UCSD-AML1 (cell line): ENCODE results near the gene CDH4.

Source experiments
- DNase-seq: peaks from one replicate; lab custom pipeline; 2025; ENCODE audit not compliant: unreplicated experiment; lab: John Stamatoyannopoulos, UW

CDH4 gene

GRCh38 chr20:61739832-61740118 lies 487.7 kb downstream of the CDH4 start:
- no peak for DNase-seq

- no peak for DNase-seq
These were observed 490.2 kb downstream of the CDH4 start for GRCh38 chr20:61742097-61742825.

- no peak for DNase-seq
These were observed 491.5 kb downstream of the CDH4 start for GRCh38 chr20:61743606-61744005.

DNA sequence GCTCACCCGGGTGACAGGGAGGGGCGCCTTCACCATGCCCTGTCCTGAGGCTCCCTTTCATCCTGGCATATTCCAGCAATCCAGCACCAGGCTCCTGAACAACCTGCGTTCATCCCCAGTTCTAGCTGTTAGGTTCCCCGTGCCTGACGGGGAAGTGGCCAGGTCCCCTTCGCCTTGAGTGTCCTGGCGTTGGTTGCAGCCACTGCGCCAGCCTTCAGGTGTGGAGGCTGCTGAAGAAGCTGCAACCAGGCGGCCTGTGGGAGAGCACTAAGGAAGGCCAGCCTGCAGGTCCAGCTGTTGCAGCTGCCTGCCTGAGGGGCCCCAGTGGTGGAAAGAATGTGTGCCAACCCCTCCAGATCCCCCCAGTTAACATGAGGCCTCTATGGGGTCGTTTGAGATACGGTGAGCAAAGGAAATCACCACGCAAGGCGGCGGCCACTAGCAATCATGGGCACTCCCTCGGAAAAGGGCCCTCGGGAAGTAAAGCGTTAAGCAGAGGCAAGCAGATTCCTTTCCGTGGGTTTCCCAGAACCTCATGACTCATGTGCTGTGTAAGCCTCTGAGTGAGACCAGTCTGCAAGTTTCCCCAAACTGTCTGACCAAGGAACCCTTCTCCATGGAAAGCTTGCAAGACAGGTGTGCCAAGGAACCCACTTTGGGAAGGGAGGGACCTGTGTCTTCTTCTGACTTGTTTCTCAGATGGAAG lies 492.8 kb downstream of the CDH4 start:
- DNase-seq: no peak

DNA sequence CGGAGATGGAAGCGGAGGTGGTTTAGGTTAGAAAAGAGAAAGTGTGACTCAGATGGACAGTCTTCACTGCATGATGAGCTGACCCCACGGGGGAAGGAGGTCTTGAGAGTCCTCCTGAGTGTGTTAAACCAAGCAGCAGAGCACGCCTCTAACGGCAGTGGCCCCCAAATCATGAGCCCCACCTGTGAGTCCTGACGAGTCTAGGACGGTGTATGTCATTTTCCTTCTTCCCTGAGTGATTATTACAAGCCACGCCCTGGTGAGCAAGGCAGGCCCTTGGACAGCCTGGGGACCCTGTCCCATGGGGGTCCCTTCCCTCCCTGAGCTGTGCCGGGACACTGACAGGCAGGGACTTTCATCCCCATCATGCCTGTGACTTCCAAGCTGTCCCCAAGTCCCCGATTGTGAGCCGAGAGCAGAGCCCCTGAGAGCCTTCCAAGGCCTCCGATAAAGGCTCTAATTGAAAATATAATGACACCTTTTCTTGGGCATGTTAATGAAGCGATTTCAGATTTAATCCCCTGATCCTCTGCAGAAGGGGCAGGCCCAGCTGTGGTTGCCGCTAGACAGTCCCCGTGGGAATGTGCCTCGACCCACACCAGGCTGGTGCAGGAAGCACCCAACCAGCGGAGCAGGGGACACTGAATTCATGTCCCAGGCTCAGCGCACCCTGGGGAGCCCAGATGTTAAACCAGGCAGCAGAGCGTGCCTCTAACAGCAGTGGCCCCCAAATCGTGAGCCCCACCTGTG lies 493.5 kb downstream of the CDH4 start:
- DNase-seq: no peak

DNA sequence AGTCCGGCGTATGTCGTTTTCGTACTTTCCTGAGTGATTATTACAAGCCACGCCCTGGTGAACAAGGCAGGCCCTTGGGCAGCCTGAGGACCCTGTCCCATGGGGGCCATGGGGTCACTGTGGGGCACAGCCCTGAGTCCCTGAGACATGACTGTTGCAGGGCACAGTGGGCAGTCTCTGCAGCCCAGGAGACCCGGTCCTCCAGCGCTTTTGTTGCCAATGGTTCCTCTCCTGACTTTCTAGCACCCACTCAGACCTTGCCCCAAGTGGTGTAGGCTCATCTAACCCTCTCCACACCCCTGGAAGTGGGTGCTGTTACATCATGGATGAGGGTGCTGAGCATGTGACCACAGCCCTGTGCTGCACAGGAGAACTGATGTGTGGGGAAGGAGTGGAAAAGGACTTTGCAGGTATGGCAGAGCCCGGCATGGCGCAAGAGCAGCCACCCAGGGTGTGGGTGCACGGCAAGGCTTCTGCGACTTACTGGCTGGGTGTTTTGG lies 494.1 kb downstream of the CDH4 start:
- no peak for DNase-seq

DNA sequence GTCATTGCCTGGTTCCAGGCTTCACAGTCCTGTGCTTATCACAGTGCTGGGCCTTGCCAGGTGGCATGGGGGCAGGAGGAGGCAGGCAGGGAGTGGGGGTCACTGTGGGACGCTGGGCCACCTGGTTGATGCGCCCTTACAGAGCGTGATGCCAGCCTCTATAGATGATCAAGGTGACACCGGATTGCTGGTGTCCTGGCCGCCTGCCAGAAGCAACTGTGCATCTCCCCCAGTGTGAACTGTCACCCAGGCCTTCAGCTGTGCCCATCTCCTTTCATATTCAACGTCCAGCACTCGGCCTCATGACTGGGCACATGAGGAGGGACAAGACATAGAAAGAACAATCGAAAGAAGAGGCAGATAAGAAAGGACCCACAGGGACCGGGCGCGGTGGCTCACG lies 494.7 kb downstream of the CDH4 start:
- no peak for DNase-seq

GRCh38 chr20:61748376-61748775 lies 496.3 kb downstream of the CDH4 start:
- DNase-seq: no peak

GRCh38 chr20:61749406-61750075 lies 497.5 kb downstream of the CDH4 start:
- DNase-seq: no peak

DNA sequence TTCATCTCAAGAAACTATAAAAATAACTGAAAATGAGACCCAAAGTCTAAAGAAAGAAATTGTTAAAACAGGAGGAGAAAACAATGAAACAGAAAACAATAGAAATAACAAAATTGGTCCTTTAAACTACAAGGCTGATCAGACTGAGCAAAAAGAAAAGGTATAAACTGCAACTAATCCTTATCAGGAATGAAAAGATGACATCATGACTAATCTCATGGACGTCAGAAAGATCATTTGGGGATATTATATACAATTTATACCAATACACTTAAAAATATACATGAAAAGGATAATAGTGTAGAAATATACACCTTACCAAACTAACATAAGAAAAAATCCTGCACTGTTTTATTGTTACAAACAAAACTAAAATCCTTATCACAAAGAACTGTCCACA lies 498.0 kb downstream of the CDH4 start:
- no peak for DNase-seq

- no peak for DNase-seq
These were observed 500.5 kb downstream of the CDH4 start for GRCh38 chr20:61752576-61752975.

- DNase-seq: no peak
These were observed 501.4 kb downstream of the CDH4 start for GRCh38 chr20:61753316-61753942.

GRCh38 chr20:61753987-61754956 lies 502.2 kb downstream of the CDH4 start:
- DNase-seq: no peak

DNA sequence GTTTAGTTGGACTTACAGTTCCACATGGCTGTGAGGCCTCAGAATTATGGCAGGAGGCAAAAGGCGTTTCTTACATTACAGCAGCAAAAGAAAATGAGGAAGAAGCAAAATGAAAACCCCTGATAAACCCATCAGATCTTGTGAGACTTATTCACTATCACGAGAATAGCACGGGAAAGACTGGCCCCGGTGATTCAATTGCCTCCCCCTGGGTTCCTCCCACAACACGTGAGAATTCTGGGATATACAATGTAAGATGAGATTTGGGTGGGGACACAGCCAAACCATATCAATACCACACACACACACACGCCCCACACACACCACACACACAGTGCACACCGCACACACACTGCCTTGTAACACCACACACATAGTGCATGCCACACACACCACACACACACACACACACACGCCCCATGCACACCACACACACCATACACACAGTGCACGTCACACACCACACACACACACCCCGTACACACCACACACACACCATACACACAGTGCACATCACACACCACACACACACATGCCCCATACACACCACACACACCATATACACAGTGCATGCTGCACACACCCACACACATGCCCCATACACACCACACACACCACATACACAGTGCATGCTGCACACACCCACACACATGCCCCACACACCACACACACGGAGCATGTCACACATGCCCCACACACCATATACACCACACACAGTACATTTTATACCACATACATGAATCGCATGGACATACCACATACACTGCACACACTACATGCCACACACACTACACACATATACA lies 503.1 kb downstream of the CDH4 start:
- DNase-seq: no peak

DNA sequence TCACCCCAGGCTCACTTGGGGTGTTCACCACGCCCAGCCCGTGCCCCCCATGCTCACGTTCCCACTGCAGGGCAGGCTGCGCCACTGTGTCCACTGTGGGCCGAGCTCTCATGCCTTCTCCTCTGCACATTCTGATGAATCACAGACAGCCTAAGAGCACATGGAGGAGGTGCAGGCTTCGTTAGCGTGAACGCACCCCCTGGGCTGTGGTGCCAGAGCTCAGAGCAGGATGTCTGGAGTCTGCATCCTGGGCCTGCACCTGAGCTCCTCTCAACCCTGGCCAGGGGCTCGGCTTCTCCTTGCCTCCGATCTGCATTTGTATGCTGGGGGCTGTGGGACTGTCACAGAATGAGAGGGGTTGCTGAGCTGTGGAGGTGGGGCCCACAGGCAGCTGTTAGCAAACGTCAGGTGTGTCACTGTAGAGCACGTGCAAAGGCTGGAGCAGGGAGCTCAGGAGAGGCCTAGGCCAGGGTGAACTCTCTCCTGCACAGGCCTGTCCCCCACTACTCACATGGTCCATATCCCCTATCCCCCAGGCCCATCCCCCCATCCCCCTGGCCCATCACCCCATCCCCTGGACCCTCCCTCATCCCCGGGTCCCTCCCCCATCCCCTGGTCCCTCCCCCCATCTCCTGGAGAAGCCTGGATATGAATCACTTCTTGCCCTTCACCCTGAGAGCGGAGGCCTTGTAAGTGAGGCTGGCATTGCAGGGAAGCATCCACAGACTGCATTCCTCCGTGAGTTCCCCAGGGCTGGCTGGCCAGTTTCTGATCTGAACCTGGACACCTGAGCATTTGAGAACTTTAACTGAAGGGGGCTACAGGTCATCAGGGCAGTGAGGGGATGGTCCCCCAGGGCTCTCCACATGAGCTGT lies 504.1 kb downstream of the CDH4 start:
- no peak for DNase-seq

- no peak for DNase-seq
These were observed 505.1 kb downstream of the CDH4 start for GRCh38 chr20:61756966-61757677.
